Neutrophil (primary cell): ENCODE results near the gene RCAN1.

ENCODE experiments used
- H3K27ac ChIP-seq: fragments of 200-600 bp; sonication (generic); 2 replicates; pipeline ENCODE4 v1.5.1; 2016; ENCODE audit warnings: mild to moderate bottlenecking, moderate library complexity
- H3K27me3 ChIP-seq: fragments of 200-600 bp; sonication (generic); 2 replicates; pipeline ENCODE4 v1.6.0; 2016; ENCODE audit warnings: mild to moderate bottlenecking
- H3K36me3 ChIP-seq: fragments of 200-600 bp; sonication (generic); 2 replicates; pipeline ENCODE4 v1.5.1; 2017
- H3K4me1 ChIP-seq, 2 experiments: fragments of 200-600 bp in 1 of 2; sonication (generic) in 1 of 2; 1 replicate in 1 of 2; 2 replicates in 1 of 2; pipeline versions ENCODE4 v1.5.1 to v1.6.1; 2013 to 2016; ENCODE audit warnings: low read depth in 1 of 2, low read length in 1 of 2, mild to moderate bottlenecking in 1 of 2, moderate library complexity in 1 of 2; ENCODE audit not compliant: control insufficient read depth in 1 of 2, insufficient read depth in 1 of 2
- H3K4me3 ChIP-seq, 2 experiments: fragments of 200-600 bp in 1 of 2; sonication (generic) in 1 of 2; 1 replicate in 1 of 2; 2 replicates in 1 of 2; pipeline ENCODE4 v1.5.1; 2013 to 2016; ENCODE audit warnings: low read depth in 1 of 2, low read length in 1 of 2, mild to moderate bottlenecking in 1 of 2, moderate library complexity in 1 of 2
- H3K9me3 ChIP-seq: fragments of 200-600 bp; sonication (generic); 2 replicates; pipeline ENCODE4 v1.5.1; 2016
- CTCF ChIP-seq: fragments of 200-600 bp; sonication (generic); IDR thresholded peaks from 2 replicates; pipeline ENCODE4 v1.5.1; 2016; ENCODE audit warnings: antibody characterized with exemption

RCAN1 gene

GRCh38 chr21:34614628-34615486 is at the start of gene RCAN1:
Gene RCAN1, minus strand, starts transcription at chr21:34615113. Its CDS starts 102 bp downstream, at chr21:34615011.
- Histone ChIP-seq H3K4me3 (peak within 1 kb of the TSS; percentile 73 to 77), H3K27ac (peak within 1 kb of the TSS; percentile 92), H3K9me3 (no peaks in the 10 kb centered on the region), H3K27me3 (peaks cover 10% of the 10 kb centered on the region), H3K4me1 (peaks cover 26 to 33% of the 10 kb centered on the region in 2 experiments), H3K36me3 (no peaks in the 10 kb centered on the region)
- TF ChIP-seq CTCF = no peak

DNA sequence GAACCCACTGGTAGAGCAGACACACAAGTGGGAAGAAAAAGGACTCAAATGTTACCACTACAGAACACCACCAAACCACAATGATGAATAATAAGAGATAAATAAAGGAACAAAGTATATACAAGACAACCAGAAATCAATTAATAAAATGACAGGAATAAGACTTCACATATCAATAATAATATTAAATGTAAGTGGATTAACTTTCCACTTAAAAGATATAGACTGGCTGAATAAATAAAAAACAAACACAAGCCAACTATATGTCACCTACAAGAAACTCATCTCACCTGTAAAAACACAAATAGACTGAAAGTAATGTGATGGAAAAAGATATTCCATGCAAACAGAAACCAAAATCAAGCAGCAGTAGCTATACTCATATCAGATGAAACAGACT is 46.9 kb upstream of the RCAN1 start:
- Histone ChIP-seq H3K4me1 (no peaks in the 10 kb centered on the region), H3K4me3 (no peak overlapping the region)

DNA sequence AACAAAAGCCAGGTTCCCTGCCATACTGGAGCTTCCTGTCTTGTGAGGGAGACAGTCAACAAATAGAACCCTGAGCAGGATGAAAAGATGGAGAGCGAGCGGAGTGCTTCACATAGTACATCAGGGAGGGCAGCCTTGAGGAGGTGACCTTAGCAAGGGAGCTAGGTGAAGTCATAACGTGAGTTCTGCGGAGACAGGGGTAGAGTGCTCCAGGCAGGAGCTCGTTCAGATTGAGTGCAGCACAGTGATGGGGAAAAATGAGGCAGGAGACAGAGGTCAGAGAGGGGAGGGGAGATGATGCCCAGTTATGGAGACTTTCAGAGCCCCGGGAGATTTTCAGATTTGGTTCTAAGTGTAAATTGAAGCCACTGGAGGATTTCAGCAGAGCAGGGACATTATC is 38.6 kb upstream of the RCAN1 start:
- Histone ChIP-seq H3K4me3 (no peak overlapping the region), H3K27me3 (peaks cover 51% of the 10 kb centered on the region)
- TF ChIP-seq CTCF = no peak

More for the DNA sequence above, 46.9 kb upstream of the RCAN1 start:
- Histone ChIP-seq H3K36me3 (no peaks in the 10 kb centered on the region), H3K9me3 (no peaks in the 10 kb centered on the region), H3K27ac (no peak overlapping the region), H3K27me3 (peaks cover 79% of the 10 kb centered on the region)
- no peak for TF ChIP-seq CTCF

DNA sequence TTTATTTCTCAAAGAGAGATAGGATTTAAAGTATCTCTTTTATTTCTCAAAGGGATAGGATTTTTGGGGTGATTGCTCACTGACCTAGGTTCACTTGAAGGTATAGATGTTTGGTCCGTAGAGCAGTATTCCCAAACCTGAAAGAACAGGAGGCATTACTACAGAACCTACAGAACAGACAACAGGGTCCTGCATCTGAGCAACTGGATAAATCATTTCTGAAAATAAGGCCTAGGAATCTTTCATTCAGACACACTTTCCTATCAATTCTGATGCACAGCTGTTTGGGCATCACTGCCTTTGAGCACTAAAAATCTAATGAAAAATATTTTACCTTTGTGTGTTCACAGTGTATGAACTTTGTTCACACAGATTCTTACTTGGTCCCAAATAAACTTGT is 36.7 kb upstream of the RCAN1 start:
- no peaks in the 10 kb centered on the region for H3K4me1 ChIP-seq
- H3K27me3 ChIP-seq = peaks cover 32% of the 10 kb centered on the region
- no peak overlapping the region for H3K4me3 ChIP-seq
- no peaks in the 10 kb centered on the region for H3K36me3 ChIP-seq
- TF ChIP-seq CTCF = no peak
- no peak overlapping the region for H3K27ac ChIP-seq
- no peaks in the 10 kb centered on the region for H3K9me3 ChIP-seq

More for the DNA sequence above, 38.6 kb upstream of the RCAN1 start:
- H3K4me1 ChIP-seq = no peaks in the 10 kb centered on the region
- H3K27ac ChIP-seq = no peak overlapping the region
- no peaks in the 10 kb centered on the region for H3K36me3 ChIP-seq
- no peaks in the 10 kb centered on the region for H3K9me3 ChIP-seq

DNA sequence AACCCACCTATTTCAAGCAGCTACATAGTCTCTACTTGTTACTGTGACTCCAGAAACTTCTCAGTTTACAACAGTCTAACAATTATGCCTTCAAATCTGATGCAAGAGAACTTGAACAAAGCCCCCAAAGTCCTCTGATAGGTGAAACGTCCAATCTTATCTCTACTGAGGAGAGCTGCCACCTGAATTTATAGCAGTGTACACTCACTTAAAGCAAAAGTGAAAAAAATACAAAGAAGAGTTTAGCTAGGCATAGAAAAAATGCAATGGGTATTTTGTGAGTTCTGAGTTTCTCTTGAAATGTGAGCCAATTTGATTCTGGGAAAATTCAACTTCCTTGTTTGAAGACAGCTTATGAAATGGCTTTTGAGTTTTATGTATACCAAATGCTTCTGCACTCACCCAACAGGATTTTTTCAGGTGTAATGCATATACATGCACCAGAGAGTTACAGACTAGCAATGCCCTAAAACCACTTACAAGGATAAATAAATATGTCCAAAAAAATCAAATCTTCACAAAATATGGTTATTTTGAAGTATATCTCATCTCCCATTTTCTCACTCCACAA is 36.0 kb upstream of the RCAN1 start:
- H3K36me3 ChIP-seq = no peaks in the 10 kb centered on the region
- H3K9me3 ChIP-seq = no peaks in the 10 kb centered on the region
- no peak overlapping the region for H3K27ac ChIP-seq
- no peaks in the 10 kb centered on the region for H3K4me1 ChIP-seq
- TF ChIP-seq CTCF = no peak
- H3K27me3 ChIP-seq = peaks cover 26% of the 10 kb centered on the region
- no peak overlapping the region for H3K4me3 ChIP-seq
